ENCODE measurements around the gene FAH.

GRCh38 chr15:80152180-80152895 lies 461 bp upstream of the FAH start:
- no peak for TF ChIP-seq CTCF (IDR thresholded peaks at IDR 0.05)
- peak in 1 of 2 donors; percentile 17 for TF ChIP-seq POLR2A (IDR thresholded peaks at IDR 0.05)
- TF ChIP-seq EP300 (IDR thresholded peaks at IDR 0.05): peak in 1 of 2 donors; percentile 66

Measured in tibial nerve (tissue), 4 donors.